ENCODE data around the gene NR3C1. TPM values are rescaled to one million over a fixed set of nuclear protein-coding genes. Genes with fewer than 3 reads are reported as not detected.

Gene NR3C1
- total RNA-seq, 6 experiments from 2014 or later = 27.3 to 60.1 (median 47.2) TPM

- H3K9me3 ChIP-seq = no peaks in the 10 kb centered on the region
- no peak for TF ChIP-seq POLR2A (IDR thresholded peaks at IDR 0.05)
- TF ChIP-seq CTCF (IDR thresholded peaks at IDR 0.05) = no peak
- no peak overlapping the region for H3K4me3 ChIP-seq
- no peaks in the 10 kb centered on the region for H3K36me3 ChIP-seq
- ATAC-seq (peak in 2 of 4 donors; percentile 16 to 33), DNase-seq (no peak)
- 74% methylated on average over 4 of the region's 4 CpGs for WGBS (ENCODE audit: insufficient coverage, low coverage, low lambda C conversion rate, missing lambda C conversion rate)
- H3K4me1 ChIP-seq = peaks cover 0 to 48% (median 14%) of the 10 kb centered on the region in 4 donors
- intact Hi-C loops (cut with DNase I) = no loop called here
- H3K27ac ChIP-seq = peak overlapping the region; percentile 25 to 69 (median 68)
- H3K27me3 ChIP-seq = no peaks in the 10 kb centered on the region
These were observed 14.1 kb upstream of the NR3C1 start for GRCh38 chr5:143417503-143418139.

GRCh38 chr5:143416411-143416810 lies 12.9 kb upstream of the NR3C1 start:
- H3K4me3 ChIP-seq = no peak overlapping the region
- intact Hi-C loops (cut with DNase I) = no loop called here
- no peak for DNase-seq
- no peak for TF ChIP-seq CTCF (IDR thresholded peaks at IDR 0.05)
- TF ChIP-seq POLR2A (IDR thresholded peaks at IDR 0.05) = no peak
- H3K4me1 ChIP-seq = peaks cover 0 to 48% (median 14%) of the 10 kb centered on the region in 4 donors
- peak overlapping the region in 1 of 3 donors; percentile 69 for H3K27ac ChIP-seq
- no peaks in the 10 kb centered on the region for H3K36me3 ChIP-seq
- H3K27me3 ChIP-seq = no peaks in the 10 kb centered on the region
- no peak for ATAC-seq
- no peaks in the 10 kb centered on the region for H3K9me3 ChIP-seq

GRCh38 chr5:143413958-143414669 lies 10.6 kb upstream of the NR3C1 start:
- no peaks in the 10 kb centered on the region for H3K9me3 ChIP-seq
- no peak overlapping the region for H3K27ac ChIP-seq
- H3K27me3 ChIP-seq = no peaks in the 10 kb centered on the region
- ATAC-seq (no peak), DNase-seq (no peak)
- no peak for TF ChIP-seq POLR2A (IDR thresholded peaks at IDR 0.05)
- no peak for TF ChIP-seq CTCF (IDR thresholded peaks at IDR 0.05)
- H3K4me1 ChIP-seq = peaks cover 0 to 47% (median 14%) of the 10 kb centered on the region in 4 donors
- no peaks in the 10 kb centered on the region for H3K36me3 ChIP-seq
- 60% methylated on average over 4 of the region's 4 CpGs for WGBS (ENCODE audit: insufficient coverage, low coverage, low lambda C conversion rate, missing lambda C conversion rate)
- no peak overlapping the region for H3K4me3 ChIP-seq
- intact Hi-C loops (cut with DNase I) = no loop called here

GRCh38 chr5:143412661-143413342 lies 9.3 kb upstream of the NR3C1 start:
- 100% methylated on average over 2 of the region's 2 CpGs for WGBS (ENCODE audit: insufficient coverage, low coverage, low lambda C conversion rate, missing lambda C conversion rate)
- ATAC-seq = no peak
- H3K27ac ChIP-seq = no peak overlapping the region
- H3K4me3 ChIP-seq = no peak overlapping the region
- peaks cover 0 to 35% (median 7%) of the 10 kb centered on the region in 4 donors for H3K4me1 ChIP-seq
- no peaks in the 10 kb centered on the region for H3K9me3 ChIP-seq
- H3K27me3 ChIP-seq = no peaks in the 10 kb centered on the region
- TF ChIP-seq CTCF (IDR thresholded peaks at IDR 0.05) (no peak), POLR2A (IDR thresholded peaks at IDR 0.05) (no peak)
- DNase-seq = no peak
- intact Hi-C loops (cut with DNase I) = no loop called here
- no peaks in the 10 kb centered on the region for H3K36me3 ChIP-seq

All from right lobe of liver (tissue), 6 donors.